Stimulated activated CD8-positive, alpha-beta memory T cell treated with anti-CD3 and anti-CD28 coated beads, Interleukin-12 subunit alpha, Interleukin-12 subunit beta, amount 100 ng/mL, for 24 hours (primary cell): Measurements from ENCODE around the gene TF.
"Not testable (repeated sequence)": the region's sequence is repeated elsewhere in the genome, so short reads cannot be mapped to it uniquely, and the experiment has no call there.

Experiments used
- DNase-seq: peaks from one replicate; pipeline ENCODE4 v3.0.0-alpha.2; 2020; ENCODE audit errors: extremely low read depth

Gene TF

DNA sequence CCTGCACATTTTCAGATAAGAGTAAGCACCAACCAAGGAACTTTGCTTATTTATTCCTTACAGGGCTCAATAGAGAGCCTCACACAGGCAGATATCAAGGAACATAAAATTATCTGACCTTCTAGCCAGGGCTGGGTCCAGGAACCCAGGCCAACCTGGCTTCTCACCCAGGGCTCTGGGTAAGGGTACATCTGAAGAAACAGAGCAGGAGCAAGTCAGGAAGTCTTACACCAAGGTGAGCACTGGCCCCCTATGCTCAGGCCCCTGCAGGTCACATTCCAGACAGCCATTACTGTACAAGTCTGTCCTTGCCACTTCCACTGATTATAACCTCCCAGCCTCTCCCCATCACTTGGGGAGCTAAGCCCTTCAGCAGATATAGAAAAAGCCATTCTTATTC is 19.1 kb downstream of the TF start:
- DNase-seq: no peak

DNA sequence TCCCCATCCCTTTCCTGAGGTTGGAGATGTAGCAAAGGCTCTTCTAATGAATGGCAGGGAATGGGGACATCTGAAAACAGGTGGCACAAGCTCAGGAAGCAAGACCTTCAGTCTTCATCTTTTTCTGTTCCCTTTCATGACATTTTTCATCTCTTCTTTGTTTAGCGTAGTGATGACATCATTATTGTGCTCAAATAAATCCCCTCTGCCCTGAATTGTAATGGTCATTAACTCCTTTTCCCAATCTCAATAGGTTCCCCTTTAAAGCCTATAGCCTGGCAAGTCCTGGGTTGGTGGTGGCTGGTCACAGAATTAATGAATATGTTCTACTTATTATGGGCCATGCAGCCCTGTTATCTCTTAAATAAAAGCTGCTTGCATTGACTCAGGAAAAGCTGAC is 21.4 kb downstream of the TF start:
- DNase-seq: no peak

DNA sequence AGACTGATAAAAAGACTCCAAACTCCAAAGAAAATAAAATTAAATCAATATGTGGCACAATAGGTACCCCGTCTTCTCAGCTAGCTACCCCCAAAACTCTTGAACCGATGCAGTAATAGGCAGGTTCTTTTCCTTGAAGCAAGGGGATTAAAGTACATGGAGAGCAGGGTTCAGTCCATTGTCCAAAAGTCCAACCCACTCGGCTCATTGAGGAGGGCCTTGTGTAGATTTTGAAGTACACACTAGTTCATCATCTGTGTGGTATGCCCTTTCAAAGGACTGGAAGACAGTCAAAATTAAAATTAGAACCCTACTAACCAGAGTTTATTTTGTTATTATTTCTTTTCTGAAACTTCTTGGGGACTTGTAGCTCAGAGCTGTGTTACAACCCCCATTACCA is 23.3 kb downstream of the TF start:
- DNase-seq: no peak

DNA sequence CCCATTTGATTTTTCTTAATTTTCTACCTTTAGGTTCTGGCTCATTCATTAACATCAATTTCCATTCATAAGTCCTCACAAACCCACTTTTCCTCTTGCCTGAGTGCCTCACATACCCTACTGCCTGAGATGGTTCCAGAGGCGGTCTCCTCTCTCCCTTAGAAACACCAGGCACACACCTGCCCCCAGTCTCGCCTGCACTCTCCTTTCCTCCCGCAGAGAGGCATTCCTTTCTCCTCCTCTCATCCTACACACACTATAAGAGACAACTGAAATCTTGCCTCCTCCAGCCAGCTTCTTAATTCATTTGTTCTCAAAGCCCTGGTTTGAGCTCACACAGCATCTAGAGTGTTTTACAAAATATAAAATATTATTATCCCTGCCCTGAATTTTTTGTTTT is 27.5 kb downstream of the TF start:
- DNase-seq: no peak

DNA sequence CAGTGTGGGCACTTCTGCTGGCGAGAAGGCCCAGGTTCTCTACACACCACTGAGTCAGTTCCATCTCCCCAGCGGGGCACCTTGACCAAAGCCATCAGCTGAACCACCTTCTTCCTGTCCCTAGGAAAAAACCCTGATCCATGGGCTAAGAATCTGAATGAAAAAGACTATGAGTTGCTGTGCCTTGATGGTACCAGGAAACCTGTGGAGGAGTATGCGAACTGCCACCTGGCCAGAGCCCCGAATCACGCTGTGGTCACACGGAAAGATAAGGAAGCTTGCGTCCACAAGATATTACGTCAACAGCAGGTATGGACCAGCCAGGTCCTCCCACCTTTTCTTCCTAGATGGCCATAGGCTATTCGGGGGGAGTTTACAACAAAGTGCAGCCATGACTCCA is 29.1 kb downstream of the TF start:
- no peak for DNase-seq

DNA sequence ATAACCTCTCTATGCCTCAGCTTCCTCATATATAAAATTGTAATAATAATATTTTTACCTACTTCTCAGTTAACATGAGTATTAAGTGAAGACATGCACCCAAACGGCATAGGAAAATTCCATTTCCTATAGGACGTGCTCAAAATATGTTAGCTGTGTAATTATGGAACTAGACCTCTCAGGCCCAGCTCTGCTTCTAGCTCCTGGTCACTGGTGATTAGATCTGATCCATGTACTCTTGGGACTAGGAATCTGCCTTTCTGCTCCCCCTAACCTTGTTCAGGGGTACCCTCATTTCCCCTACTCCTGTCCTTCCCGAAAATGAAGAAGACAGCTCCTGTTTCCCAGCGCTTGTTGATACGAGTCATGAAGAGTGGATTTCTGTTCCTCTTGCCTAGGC is 29.6 kb downstream of the TF start:
- DNase-seq: no peak

DNA sequence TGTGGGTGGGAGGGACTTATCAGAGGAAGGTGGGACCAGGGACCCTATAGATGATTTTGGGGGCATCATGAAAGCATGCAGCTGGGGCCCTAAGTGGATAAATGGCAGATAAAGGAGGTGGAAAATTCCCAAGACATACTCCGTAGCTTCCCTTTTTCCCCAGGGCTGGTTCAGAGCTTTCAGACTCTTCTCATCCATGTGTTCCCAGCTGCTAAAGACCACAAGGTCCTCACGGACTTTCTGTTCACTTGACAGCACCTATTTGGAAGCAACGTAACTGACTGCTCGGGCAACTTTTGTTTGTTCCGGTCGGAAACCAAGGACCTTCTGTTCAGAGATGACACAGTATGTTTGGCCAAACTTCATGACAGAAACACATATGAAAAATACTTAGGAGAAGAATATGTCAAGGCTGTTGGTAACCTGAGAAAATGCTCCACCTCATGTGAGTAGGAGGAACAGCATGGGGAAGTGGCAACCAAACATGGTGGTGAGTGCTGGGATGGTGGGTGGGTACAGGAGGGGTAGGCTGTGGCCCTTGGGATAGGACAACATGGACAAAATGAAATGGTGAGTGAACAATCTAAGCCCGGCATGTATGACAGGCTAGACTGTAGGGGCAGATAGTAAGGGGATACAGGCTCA is 30.7 kb downstream of the TF start:
- no peak for DNase-seq

DNA sequence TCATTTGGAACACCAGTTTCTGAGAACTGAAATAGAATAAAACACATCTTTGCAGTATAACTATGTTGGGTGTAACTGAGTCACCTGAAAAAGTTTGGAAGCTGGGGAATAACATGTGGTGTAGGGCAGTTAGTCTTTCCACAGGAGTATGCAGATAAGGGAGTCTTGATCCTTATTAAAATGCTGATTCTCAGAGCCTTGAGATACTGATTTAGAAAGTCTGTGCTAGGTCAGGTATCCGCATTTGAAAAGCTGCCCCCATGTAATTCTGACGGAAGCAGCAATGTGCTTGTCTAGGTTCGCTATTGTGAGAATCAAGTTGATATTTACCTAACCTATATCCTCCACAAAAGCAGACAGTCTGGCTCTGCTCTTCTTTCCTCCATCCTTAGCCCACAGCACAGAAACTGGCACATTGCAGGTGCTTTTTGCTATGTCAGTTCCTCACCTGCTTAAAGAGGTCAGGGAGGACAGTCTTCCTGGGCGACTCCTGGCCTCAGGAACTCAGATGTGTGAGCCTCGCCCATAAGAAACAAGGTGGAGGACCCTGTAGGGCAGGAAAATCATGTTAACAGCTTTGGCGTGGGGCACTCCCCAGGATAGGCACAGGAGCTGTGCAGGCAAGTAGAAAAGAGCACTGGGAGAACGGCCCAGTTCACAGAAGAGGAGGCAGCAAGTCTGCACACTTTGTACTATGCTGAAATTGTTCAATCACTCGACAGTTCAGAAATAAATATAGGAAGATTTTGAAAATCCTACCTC is 31.8 kb downstream of the TF start:
- no peak for DNase-seq

DNA sequence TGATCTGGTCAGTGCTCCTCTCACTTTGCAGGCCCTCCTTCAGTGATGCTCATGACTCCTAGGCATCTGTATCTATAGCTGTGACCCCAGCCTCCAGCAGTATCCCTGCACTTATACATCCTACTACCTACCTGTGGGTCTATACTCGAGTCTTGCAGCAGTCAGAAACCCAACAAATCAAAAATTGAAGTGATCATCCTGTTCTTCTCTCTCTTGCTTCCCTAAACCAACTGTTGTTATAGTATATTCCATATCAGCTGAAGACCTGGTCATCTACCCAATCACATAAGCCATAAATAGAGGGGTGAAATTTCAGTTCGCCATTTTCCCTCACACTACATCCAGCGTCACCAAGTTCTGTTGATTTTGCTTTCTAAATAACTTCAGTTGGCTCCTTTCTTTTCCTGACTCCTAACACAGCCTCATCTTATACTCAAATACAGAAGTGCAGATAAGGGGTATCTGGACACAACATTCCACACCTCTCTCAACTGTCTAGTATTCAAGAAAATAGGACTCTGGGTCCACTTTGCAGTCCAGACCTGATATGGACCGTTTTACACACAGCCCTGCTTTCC is 33.5 kb downstream of the TF start:
- no peak for DNase-seq

DNA sequence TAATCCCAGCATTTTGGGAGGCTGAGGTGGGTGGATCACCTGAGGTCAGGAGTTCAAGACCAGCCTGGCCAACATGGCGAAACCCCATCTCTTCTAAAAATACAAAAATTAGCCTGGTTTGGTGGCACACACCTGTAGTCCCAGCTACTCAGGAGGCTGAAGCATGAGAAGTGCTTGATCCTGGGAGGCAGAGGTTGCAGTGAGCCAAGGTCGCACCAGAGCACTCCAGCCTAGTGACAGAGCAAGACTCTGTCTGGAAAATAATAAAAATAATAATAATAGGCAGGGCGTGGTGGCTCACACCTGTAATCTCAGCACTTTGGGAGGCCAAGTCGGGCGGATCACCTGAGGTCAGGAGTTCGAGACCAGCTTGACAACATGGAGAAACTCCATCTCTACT is 34.6 kb downstream of the TF start:
- not testable (repeated sequence) for DNase-seq

DNA sequence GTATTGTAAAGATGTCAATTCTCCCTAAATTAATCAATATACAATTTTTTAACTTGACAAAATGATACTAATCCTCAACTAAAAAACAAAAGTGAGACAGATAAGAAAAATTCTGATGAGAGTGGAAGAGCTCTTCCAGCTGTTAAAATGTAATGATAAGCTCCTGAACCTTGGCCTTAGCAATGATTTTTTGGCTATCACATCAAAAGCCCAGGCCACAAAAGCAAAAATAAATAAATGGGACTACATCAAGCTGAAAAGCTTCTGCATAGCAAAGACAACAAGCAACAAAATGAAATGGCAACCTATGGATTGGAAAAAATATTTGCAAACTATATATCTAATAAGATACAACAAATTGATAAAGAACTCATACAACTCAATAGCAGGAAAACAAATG is 35.4 kb downstream of the TF start:
- no peak for DNase-seq

DNA sequence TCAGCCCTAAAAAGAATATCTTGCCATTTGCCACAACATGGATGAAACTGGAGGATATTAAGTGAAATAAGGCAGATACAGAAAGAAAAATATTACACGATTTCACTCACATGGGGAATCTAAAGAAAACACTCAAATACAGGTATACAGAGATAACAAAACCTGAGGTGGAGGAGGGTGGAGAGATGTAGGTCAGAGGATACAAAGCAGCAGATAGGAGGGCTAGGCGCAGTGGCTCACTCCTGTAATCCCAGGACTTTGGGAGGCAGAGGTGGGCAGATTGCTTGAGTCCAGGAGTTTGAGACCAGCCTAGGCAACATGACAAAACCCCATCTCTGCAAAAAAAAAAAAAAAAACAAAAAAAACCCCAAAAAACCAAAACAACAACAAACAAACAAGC is 36.3 kb downstream of the TF start:
- no peak for DNase-seq

DNA sequence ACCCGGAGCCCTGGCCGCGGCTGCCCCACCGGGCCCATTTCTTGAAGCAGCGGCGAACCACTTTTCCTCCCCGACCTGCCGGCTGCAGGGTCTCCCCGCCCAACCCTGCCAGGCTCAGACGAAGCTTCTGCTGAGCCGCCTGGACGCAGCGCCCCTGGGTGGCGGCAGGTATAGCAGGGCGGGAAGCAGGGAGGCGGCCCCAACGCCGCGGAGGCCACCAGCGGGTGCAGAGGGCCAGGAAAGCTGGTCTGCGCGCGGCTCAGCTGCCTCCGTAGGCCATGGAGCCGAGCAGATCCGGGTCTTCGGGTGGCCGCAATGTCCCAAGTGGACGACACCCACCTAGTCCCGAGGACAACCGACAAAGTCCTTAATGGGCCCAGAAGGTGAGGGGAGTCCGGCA is 37.6 kb downstream of the TF start:
- DNase-seq: no peak

DNA sequence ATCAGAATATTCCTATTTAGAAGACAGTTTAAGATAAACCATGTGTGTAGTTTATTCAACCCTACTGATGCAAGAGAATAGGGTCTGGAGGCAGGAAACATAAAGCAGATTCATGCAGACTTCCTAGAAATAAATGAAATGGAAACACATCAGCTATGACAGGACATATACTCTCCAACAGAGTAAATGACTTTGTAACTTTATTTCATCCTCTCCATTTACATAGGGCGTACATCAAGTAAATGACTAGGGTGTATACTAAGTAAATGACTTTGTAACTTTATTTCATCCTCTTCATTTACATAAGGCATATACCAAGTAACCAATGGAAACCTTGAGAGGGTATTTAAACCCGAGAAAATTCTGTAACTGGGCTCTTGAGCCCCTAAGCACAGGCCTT is 41.8 kb downstream of the TF start:
- no peak for DNase-seq

DNA sequence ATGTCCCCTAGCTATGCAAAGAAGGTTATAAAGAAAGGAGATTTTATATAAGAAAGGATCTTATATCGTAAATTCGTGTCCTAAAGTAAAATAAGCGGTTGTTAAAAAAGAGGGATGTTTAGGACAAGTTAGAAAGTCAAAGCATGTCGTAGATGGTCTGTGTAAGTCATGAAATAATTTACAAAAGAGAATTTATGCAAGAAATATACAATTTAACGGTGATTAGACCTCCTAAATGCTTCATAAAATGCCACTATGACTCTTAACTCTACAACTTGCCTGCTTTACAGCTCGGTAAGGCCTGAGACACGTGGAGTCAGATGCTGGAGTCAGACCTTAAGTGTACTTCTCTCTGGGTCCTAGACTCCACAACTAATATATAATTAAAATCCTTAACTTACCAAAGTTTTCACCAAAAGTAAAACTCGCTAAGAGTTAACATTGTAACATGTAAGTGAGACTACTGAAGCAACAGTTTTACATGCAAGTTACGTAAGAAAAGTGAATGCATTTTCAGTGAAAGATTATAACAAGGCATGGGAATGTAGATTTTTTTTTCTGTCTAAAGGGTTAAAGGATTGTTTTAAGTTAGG is 46.1 kb downstream of the TF start:
- DNase-seq: no peak

DNA sequence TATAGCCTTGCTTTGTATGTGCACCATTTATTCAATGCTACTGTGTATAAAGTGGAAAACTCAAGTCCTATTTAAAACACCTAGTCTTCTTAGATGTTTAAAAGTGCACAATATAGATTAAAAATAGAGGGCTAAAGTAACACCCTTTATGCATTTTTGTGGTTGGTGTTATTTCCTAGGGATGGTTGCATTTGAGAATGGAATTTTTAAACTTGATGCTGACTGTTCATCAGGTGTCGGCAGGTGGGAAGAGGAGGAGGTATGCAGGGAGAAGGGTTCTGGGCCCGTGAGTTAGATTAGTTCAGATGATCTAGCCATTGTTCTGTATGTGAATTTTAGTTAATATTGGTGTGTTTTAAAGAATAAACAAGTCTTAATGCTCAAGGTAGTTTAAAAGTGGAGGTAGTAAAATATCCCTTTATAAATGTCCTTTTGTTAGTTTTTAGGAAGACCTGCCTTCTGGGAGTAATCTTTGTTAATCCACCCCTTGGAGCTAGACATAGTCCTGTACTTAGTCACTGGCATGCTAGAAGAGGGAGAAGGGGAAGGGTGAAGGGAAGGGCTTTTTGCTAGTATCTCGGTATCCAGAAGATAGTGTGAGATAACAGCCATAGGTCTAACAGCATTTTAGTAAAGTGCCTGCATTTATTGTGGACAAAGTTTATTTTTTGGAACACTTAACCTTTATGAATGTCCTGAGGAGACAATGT is 51.4 kb downstream of the TF start:
- DNase-seq: no peak

DNA sequence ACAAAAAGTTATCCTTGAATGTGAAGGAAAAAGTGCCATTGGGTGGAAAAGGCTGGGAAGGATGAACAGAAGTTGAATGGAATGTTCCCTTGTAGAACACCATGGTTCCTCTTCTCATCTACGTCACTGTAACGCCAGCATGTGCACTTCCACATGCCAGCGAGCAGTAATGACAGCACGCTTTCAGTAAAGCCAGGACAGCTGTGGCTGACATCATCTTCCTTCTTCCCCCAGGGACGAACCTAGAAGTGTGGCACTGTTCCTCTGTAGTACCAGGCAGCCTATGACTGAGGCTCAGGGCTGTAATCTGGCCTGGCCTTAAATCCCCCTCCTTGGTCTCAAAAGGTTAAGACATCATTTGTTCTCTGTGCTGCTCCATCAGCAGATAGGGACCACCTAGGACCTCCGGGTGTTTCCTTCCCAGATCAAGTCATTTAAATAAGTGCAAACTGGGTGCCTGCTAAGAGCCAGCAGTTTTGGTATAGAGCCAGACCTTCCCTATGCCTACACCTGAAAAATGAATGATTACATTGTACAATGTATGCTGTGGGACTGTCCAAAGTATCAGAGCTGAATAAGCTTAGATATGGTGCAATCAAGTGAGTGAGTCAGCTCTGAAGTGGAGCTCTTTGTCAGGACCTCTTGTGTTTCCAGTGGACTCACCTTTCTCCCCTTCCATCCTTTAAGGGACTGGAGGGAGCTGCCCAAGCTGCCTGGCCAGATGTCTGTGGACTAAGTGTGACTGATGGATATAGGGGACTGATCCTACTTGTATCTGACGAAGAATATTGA is 53.8 kb downstream of the TF start:
- DNase-seq: no peak

DNA sequence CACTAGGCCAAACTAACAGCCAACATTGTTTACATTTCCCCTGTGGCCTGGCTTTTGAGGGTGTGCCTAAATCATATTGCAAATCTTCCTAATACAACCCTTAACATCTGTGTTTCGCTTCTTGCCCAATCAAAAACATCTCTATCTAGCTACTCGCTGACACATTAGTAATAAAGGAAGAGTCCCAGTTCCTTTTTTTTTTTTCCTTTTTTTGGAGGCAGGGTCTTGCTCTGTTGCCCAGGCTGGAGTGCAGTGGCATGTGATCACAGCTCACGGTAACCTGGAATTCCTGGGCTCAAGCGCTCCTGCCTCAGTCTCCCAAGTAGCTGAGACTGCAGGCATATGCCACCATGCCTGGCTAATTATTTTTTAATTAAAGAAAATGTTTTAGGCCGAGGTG is 57.3 kb downstream of the TF start:
- no peak for DNase-seq

DNA sequence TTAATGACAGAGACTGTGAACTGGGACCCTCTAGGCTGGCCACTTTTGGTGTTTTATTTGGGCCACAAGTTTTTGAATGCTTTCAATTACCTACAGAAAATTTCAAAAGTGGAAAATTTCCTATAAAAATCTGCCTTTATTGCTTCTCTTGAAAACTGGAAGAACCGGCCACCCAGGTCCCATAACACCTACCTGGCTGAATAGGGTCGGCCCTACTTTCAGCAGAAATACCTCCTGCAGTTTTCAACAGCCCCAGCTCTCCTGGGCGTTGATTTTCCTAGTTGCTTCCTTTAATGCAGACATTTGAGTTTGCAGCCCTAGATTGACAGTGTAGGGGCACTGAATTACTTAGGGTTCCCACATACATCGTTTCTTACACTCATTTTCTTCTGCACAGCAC is 58.7 kb downstream of the TF start:
- no peak for DNase-seq

DNA sequence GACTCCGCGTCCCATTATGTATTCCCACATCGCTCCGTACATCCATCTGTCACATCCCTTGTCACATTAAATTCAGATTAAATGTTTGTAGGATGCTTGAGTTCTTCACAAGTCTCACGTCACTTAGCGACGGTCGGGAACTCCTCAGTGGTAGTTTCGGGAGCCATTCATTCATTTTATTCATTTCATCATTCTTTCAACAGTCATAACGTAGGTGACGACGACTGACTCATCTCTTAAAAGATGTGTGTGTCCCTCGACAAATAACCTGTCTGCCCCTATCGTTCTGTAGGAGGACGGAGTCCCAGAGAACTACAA is 59.1 kb downstream of the TF start:
- DNase-seq: no peak

DNA sequence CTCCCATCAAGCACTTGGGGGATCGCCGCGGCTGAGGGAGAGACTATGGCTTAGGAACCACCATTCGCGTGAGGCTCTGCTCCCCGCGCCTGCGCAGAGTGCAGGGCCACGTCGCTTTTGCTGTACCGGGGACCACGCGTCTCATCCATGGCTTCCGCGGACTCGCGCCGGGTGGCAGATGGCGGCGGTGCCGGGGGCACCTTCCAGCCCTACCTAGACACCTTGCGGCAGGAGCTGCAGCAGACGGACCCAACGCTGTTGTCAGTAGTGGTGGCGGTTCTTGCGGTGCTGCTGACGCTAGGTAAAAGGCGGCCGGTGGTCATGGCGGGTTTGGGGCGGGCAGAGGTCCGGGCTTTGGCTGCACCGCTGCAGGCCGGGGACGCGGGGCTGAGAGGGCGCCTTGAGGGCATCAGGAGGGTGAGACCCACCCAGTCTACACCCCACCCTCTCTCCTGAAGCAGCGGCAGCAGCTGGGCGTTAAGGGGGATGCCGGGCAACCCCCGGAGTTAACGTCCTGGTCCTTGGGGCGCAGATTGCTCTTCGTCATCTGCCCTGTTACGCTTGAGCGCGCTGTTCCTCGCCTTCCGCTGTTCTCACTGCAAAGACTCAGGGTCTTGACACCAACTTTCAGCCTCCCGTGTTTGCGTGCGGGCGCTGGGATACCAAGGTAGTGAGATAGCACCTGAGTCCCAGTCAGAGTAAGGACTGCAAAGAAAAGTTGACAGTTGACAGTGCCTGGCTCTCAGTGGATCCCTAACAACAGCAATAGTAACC is 59.7 kb downstream of the TF start, which contains the start of gene SRPRB:
TSS of gene SRPRB (plus strand) at position 114 of the 774 bp plus-strand sequence. CDS start at position 148, 34 bp downstream.
- DNase-seq: peak; percentile 90
